Fibroblast of lung (primary cell): ENCODE results near the gene GDF10.

ENCODE experiments used
- CTCF ChIP-seq, 2 donors: IDR thresholded peaks in 1 of 2; conservative IDR thresholded peaks in 1 of 2; 1 replicate in 1 of 2; 2 replicates in 1 of 2; pipeline ENCODE4 v1.5.1; 2011 to 2012; ENCODE audit warnings: low read length in 2 of 2, control low read depth in 1 of 2, inconsistent platforms in 1 of 2, low read depth in 1 of 2, mild to moderate bottlenecking in 1 of 2
- EZH2 ChIP-seq: IDR thresholded peaks from 2 replicates; pipeline ENCODE4 v1.5.1; 2012; ENCODE audit warnings: low read length, control low read depth, mild to moderate bottlenecking; ENCODE audit errors: missing control alignments

DNA sequence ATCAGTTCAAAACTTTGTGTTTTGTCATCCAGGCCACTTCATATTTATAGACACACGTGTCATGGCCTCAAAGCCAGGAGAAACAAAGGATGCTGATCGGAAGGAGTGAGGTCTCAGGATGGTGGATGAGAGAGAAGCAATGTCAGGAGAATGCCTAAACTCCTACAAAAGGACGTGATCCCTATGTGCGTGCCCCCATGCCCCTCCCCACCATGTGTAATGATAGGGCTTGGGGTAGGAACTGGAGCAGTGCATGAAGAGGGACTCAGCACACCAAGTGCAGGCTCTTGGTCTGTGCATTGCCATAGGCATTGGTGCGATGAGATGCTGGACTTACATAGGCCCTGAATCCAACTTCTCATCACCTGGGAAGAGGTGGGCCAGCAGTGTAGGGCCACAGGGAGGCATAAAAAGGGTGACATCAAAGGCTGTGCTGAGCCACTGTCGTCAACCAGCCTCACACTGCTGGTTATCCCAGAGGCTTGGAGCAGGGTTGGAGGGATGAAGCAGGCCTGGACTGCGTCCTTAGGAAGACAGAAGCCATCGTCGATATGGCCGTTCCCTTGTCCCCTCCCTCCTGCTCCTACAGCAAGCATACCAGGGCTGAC, 46.9 kb upstream of the GDF10 start:
- TF ChIP-seq CTCF (conservative IDR thresholded peaks at IDR 0.05 in 1 of 2, IDR thresholded peaks at IDR 0.05 in 1 of 2; ENCODE audit: low read depth in 1 of 2, low read length in 2 of 2) (no peak), EZH2 (no peak)
